ENCODE results near the gene CA10.

- TF ChIP-seq CTCF (IDR thresholded peaks at IDR 0.05; ENCODE audit: low read length) (no peak), EZH2 (IDR thresholded peaks at IDR 0.05; ENCODE audit: borderline replicate concordance, low read length) (no peak)
Observed at GRCh38 chr17:51673070-51673469, 485.4 kb downstream of the CA10 start.
